SK-N-MC (cell line): ENCODE measurements around the gene RFX3.

ENCODE experiments used
- EZH2 ChIP-seq: fragments of 200-600 bp; sonication (generic); IDR thresholded peaks from one replicate; pipeline ENCODE4 v1.6.1; 2017; ENCODE audit warnings: antibody characterized with exemption
- POLR2AphosphoS5 ChIP-seq: IDR thresholded peaks from 2 replicates; pipeline ENCODE4 v1.6.1; 2012; ENCODE audit warnings: mild to moderate bottlenecking, low read depth, low read length, borderline replicate concordance

GRCh38 chr9:3281399-3281798 is 244.4 kb downstream of the RFX3 start:
- no peak for TF ChIP-seq EZH2
- TF ChIP-seq POLR2AphosphoS5, result no peak
